COR-L47 (cell line): Measurements from ENCODE around the gene TECPR2.

Experiments
- DNase-seq: peaks from one replicate; lab custom pipeline; 2025; lab: John Stamatoyannopoulos, UW

TECPR2 gene

DNA sequence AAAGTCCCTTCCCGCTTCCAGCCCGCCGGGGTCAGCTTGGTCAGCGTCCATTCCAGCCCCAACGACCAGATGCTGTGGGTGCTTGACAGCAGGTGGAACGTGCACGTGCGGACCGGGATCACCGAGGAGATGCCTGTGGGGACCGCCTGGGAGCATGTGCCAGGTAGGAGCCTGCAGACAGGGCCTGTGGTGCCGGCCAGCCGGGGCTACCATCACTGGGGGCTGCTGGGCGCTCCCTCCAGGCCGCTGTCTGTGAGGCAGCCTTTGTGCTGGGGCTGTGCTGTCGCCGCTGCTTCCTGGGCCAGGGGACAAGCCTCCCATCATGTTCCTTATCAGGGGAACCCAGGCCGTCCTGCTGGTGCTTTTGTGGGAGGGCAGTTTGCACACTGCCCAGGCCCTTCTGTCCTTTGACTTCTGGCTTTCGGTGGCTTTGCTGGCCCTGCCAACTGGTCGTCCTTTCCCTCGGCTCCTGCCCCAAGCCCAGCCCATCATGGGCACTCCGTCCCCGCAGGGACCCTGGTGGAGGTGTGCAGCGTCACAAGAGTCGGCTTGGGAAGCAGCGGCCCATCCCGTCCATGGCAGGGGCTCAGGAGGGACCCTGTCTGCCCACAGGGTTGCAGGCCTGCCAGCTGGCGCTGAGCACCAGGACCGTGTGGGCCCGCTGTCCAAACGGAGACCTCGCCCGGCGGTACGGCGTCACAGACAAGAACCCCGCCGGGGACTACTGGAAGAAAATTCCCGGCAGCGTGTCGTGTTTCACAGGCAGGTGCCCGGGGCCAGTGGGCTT lies 134.4 kb downstream of the TECPR2 start:
- no peak for DNase-seq

DNA sequence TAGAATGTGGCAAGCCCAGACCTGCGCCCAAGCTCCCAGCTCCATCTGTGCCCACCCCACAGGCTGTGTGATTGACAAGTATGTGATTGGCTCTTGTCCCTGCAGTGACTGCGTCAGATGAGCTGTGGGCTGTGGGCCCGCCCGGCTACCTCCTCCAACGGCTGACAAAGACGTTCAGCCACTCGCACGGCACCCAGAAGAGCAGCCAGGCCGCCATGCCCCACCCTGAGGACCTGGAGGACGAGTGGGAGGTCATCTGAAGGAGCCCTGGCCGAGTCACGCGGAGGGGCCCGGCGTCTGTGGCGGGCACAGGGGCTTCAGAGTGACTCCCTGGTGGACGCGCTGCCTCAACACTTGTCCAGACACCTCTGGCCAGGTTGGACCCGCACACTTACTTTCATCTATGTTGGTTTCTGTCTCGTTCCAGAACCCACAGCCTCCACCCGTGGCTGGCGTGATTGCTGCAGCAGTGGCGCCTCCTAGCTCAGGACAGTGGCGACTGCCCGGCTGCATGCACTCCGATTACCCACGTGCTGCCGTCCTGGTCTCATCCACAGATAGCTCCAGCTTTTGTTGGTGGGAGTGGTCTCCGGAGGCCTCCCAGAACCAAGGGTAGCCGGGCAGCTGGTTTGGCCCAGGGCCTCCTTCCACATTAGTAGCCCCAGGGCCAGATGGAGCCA lies 135.4 kb downstream of the TECPR2 start:
- DNase-seq: no peak

DNA sequence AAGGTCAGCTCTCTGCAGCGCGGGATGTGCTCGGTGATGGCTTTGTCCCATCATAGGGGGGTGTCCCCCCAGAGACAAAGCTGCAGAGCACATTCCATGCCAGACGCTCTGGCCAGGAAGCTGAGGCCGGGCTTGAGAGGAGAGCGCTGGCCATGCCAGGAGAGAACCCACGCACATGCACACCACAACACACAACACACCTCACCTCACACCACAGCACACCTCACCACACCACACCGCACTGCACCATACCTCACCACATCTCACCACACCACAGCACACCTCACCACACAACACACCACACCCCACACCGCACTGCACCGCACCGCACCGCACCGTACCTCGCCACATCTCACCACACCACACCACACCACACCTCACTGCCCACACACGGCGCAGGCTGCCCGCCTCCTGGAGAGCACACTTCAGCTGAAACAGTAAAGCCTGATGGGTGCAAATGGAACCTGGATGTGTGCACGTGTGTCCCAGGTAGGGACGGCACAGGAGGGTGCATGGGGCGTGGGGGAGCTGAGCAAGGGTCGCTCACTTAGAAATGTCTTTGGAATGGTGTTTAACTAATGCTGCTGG lies 136.0 kb downstream of the TECPR2 start:
- DNase-seq: no peak

GRCh38 chr14:102499401-102500157 lies 136.8 kb downstream of the TECPR2 start:
- no peak for DNase-seq

DNA sequence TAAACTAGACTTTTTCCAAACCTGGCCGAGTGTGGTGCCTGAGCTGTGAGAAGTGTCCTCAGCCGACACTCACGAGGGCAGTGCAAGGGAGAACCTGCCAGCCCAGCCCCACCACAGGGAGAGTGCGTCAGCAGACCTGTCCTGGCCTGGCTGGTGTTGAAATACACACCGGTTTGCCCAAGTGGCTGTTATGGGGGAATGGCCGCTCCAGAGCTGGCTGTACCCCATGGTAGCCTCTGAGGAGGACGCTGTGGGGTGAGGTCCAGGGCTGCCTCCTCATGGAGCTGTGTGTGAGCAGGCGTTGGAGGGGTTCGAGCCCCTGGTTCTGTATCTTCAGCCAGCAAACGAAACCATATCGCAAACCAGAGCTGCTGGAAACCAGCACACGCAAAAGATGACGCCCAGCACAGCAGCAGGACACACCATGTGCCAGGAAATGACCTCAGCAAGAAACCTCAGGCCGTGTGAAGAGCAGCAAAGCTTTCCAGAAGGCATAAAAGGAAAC lies 137.5 kb downstream of the TECPR2 start:
- no peak for DNase-seq

DNA sequence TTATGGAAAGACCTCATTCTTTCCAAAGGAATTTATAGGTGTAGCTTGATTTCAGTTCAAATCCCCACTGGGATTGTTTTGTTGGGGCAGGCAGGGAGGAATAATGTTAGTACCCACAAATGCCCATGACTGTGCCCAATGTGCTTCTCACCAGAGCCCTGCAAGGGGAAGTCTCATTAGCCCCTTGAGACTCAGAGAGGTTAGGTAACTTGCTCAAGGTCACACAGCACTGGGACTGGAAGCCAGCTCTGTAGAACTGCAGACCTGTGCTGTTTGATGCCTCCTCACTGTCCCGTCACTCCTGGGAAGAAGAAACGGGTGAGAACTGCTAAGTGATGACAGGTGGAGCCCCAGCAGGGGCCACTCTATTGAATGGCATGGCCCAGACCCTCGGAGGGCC lies 138.0 kb downstream of the TECPR2 start:
- no peak for DNase-seq

GRCh38 chr14:102501751-102502315 lies 139.1 kb downstream of the TECPR2 start:
- DNase-seq: no peak

DNA sequence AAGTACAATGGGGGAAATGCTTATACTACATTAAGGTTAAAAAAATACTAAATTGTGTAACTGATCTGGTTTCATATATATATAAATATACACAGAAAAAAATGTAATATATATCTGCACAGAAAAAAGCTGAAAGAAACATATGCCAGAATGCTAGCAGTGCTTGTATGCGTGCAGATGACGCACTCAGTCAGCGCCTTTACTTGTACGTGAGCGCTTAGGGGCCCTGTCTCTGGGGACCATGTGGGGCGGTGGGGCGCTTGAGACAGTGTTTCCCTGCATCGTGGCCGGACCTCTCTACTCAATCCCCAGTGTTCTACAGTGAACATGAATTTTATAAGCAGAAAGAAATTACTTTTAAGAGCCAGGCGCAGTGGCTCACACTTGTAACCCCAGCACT lies 139.8 kb downstream of the TECPR2 start:
- DNase-seq: no peak

DNA sequence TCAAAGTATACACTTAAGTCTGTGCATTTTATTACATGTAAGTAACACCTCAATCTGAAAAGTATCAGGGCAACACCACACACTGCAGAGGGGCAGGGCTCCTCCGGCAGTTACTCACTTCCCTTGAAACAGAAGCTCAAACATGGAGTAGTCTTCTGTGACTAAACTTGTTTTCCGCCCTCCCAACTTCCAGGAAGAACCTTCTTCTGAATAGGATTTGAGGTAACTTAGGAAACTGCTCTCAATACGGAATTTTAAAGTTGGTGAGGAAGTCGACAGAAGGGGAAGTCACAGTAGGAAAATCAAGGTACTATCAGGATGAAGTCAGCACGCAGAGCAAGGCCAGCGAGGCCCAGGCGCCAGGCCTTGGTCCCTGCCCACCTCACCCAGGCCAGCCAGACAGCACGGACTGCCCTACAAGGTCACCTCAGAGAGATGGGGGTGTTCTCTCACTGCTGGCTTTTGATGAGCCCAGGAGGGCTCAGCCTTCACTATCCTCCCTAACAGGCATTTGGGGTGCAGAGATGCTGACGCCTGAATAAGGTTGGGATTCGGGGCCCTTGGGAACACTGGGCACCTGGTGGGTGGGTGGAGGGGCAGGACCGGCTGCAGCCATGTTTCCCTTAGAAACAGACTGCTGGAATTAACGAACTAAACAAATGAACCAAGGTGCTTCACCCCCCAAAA lies 141.0 kb downstream of the TECPR2 start:
- no peak for DNase-seq

GRCh38 chr14:102504328-102504999 lies 141.7 kb downstream of the TECPR2 start:
- no peak for DNase-seq

DNA sequence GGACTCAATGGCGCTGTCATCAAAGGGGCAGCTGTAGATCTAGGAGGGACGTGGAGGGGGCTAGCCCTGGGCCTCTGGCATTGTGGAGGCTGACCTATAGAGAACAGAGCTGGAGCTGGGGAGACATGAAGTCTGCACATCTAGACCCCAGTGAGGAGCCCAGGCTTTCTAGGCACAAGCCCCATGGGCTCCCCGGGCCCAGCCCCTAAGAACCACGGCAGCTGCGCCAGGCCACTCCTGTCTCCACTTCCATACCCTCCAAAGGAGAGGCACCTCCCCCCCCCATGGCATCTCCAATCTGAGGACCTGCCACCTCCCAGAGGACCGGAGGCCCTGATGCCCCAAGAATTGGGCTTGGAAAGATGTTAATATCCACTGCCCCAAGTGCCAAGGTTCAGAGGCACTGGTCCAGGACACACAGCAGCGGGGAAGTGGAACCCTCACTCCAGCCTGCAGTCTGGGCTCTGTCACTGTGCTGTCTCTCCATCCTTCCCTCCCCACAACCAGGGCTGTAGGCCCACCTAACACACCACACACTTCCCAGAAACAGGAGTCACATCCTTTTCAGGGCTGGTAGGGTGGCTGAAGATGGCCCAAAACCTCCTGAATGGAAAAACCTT lies 142.4 kb downstream of the TECPR2 start:
- no peak for DNase-seq

DNA sequence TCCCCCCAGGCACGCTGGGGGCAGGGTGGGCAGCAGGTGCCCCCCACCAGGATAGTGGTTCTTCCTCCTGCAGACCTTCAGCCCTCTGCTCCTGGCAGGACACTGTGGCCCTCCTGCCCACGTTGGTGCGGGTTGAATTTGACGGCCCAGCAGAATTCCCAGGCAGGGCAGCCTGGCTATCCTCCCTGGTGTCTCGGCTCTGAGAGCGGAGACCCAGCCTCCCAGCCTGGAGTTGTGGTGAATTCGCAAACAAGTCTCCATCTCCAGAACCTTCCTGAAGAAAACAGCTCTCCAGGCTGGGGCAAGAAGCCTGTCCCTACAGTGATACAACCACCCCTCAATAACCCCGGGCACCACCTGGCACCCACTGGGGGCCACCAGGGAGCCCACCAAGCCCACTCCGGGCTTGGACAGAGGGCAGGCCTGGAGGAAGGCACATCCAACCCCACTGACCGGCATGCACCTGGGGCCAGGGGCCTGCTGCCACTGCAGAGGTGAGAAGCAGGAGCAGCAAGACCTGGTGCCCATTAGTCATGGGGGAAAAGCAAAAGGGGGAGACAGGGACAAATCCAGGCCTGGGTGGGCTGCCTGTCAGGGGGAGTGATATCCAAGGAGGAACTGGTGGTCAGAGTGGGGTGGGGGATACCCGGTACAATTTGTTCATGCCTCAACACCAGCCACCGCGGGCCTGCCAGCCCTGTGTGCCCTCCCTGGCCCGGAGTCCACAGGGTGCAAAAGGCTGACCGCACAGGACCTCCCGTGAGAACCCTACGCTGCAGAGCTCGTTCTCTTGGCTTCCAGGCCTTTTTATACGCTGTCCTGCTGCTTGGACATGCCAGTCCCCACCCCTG lies 143.3 kb downstream of the TECPR2 start:
- DNase-seq: no peak

GRCh38 chr14:102506626-102506925 lies 143.8 kb downstream of the TECPR2 start:
- DNase-seq: no peak

GRCh38 chr14:102507081-102507856 lies 144.5 kb downstream of the TECPR2 start:
- DNase-seq: no peak

GRCh38 chr14:102507857-102508312 lies 145.1 kb downstream of the TECPR2 start:
- no peak for DNase-seq

- DNase-seq: peak; percentile 41
Observed at GRCh38 chr14:102508410-102508773, 145.7 kb downstream of the TECPR2 start.

DNA sequence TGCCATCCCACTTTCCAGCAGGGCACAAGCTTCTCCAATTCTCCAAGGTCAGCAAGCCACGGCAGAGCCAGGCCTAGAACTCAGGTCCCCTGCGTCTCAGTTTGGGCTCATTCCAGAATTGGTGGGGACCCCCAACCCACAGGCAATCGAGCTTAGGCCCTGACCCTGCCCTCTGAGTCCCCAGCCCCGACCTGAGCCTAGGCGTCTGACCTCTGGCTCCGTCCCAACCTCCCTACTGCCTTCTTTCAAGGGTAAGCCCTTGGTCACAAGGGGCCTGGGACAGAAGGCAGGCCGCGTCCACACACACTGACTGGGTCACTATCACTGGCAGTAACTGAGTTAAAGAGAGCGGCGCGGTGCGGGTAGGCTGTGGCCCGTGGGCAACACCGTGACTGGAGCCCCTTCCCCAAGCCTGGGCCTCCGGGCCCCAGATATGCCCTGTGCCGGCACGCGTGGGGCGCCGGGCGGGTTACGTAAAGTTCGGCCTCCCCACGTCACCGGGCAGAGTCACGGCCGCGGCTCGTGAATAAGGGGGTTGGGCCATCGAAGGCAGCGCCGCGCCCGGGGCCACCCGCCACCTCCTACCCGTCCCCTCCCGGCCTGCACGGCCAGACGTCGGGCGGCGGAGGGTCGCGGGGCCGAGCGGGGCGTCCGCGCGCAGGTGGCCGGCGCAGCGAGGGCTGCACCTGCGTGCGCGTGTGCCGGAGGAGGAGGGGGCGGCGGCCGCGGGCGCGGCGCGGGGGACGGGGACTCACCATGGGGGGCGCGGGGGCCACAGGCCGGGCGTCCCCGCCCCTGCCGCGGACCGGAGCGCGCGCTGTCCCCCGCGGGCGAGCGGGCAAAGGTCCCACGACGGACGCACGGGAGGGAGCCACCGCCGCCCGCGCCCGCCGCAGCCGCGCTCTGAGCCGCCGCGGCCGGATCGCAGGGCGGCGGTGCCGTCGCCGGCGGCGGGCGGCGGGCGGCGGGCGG lies 146.3 kb downstream of the TECPR2 start:
- peak; percentile 31 for DNase-seq
